ENCODE data around the gene GDAP2.

- TF ChIP-seq POLR2AphosphoS5 (IDR thresholded peaks at IDR 0.05; ENCODE audit: low read depth, low read length) = no peak
- TF ChIP-seq SIN3A (IDR thresholded peaks at IDR 0.05; ENCODE audit: borderline replicate concordance, insufficient read depth, low read length) = no peak
- TF ChIP-seq TAF1 (IDR thresholded peaks at IDR 0.05; ENCODE audit: borderline replicate concordance, insufficient read depth, low read length) = no peak
- TF ChIP-seq, protein P1, sequence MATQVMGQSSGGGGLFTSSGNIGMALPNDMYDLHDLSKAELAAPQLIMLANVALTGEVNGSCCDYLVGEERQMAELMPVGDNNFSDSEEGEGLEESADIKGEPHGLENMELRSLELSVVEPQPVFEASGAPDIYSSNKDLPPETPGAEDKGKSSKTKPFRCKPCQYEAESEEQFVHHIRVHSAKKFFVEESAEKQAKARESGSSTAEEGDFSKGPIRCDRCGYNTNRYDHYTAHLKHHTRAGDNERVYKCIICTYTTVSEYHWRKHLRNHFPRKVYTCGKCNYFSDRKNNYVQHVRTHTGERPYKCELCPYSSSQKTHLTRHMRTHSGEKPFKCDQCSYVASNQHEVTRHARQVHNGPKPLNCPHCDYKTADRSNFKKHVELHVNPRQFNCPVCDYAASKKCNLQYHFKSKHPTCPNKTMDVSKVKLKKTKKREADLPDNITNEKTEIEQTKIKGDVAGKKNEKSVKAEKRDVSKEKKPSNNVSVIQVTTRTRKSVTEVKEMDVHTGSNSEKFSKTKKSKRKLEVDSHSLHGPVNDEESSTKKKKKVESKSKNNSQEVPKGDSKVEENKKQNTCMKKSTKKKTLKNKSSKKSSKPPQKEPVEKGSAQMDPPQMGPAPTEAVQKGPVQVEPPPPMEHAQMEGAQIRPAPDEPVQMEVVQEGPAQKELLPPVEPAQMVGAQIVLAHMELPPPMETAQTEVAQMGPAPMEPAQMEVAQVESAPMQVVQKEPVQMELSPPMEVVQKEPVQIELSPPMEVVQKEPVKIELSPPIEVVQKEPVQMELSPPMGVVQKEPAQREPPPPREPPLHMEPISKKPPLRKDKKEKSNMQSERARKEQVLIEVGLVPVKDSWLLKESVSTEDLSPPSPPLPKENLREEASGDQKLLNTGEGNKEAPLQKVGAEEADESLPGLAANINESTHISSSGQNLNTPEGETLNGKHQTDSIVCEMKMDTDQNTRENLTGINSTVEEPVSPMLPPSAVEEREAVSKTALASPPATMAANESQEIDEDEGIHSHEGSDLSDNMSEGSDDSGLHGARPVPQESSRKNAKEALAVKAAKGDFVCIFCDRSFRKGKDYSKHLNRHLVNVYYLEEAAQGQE (IDR thresholded peaks at IDR 0.05; ENCODE audit: insufficient read depth in 1 of 2, low read depth in 2 of 2, low read length in 2 of 2) = no peak
- no peak for TF ChIP-seq FOXP2 (optimal IDR thresholded peaks at IDR 0.05; ENCODE audit: borderline replicate concordance, extremely low read depth, extremely low read length, insufficient read depth)
These were observed 45.8 kb downstream of the GDAP2 start for GRCh38 chr1:117883616-117884015.

Measured in PFSK-1 (cell line).